ENCODE results near the gene RPS21. TPM values are rescaled to one million over a fixed set of nuclear protein-coding genes. Genes with fewer than 3 reads are reported as not detected.

The RPS21 gene
- total RNA-seq, 1 donor from 2014 or later = 830 TPM

GRCh38 chr20:62374331-62375152, 12.4 kb upstream of the RPS21 start:
- TF ChIP-seq CTCF (IDR thresholded peaks at IDR 0.05) = no peak
- H3K27me3 Mint-ChIP-seq (ENCODE audit: low read depth) = no peaks in the 10 kb centered on the region
- H3K4me3 Mint-ChIP-seq (ENCODE audit: unreplicated experiment) = no peak overlapping the region

GRCh38 chr20:62376112-62377063, 10.5 kb upstream of the RPS21 start:
- Mint-ChIP-seq H3K36me3 (ENCODE audit: low read depth) (no peaks in the 10 kb centered on the region), H3K27me3 (ENCODE audit: low read depth) (no peaks in the 10 kb centered on the region), H3K9me3 (ENCODE audit: low read depth) (no peaks in the 10 kb centered on the region), H3K4me1 (ENCODE audit: low read depth) (peaks cover 54% of the 10 kb centered on the region), H3K4me3 (ENCODE audit: unreplicated experiment) (no peak overlapping the region), H3K27ac (ENCODE audit: unreplicated experiment) (peak overlapping the region; percentile 68)
- peak; percentile 80 for TF ChIP-seq CTCF (IDR thresholded peaks at IDR 0.05)
- no peak for DNase-seq (ENCODE audit: low spot score)

More at GRCh38 chr20:62374331-62375152, 12.4 kb upstream of the RPS21 start:
- no peak for DNase-seq (ENCODE audit: low spot score)
- peak overlapping the region; percentile 51 for H3K27ac Mint-ChIP-seq (ENCODE audit: unreplicated experiment)
- no peaks in the 10 kb centered on the region for H3K9me3 Mint-ChIP-seq (ENCODE audit: low read depth)
- H3K4me1 Mint-ChIP-seq (ENCODE audit: low read depth) = peaks cover 53% of the 10 kb centered on the region
- no peaks in the 10 kb centered on the region for H3K36me3 Mint-ChIP-seq (ENCODE audit: low read depth)

GRCh38 chr20:62377064-62377461, 9.8 kb upstream of the RPS21 start:
- H3K4me3 Mint-ChIP-seq (ENCODE audit: unreplicated experiment) = no peak overlapping the region

GRCh38 chr20:62377615-62378178, 9.2 kb upstream of the RPS21 start:
- Mint-ChIP-seq H3K27ac (ENCODE audit: unreplicated experiment) (peak overlapping the region; percentile 53), H3K9me3 (ENCODE audit: low read depth) (peaks cover 4% of the 10 kb centered on the region), H3K27me3 (ENCODE audit: low read depth) (no peaks in the 10 kb centered on the region), H3K36me3 (ENCODE audit: low read depth) (peaks cover 6% of the 10 kb centered on the region), H3K4me3 (ENCODE audit: unreplicated experiment) (no peak overlapping the region), H3K4me1 (ENCODE audit: low read depth) (peaks cover 57% of the 10 kb centered on the region)
- no peak for DNase-seq (ENCODE audit: low spot score)
- TF ChIP-seq CTCF (IDR thresholded peaks at IDR 0.05) = no peak

More at GRCh38 chr20:62377064-62377461, 9.8 kb upstream of the RPS21 start:
- TF ChIP-seq CTCF (IDR thresholded peaks at IDR 0.05) = no peak
- Mint-ChIP-seq H3K36me3 (ENCODE audit: low read depth) (peaks cover 4% of the 10 kb centered on the region), H3K27ac (ENCODE audit: unreplicated experiment) (peak overlapping the region; percentile 68), H3K9me3 (ENCODE audit: low read depth) (peaks cover 4% of the 10 kb centered on the region), H3K4me1 (ENCODE audit: low read depth) (peaks cover 54% of the 10 kb centered on the region), H3K27me3 (ENCODE audit: low read depth) (no peaks in the 10 kb centered on the region)
- DNase-seq (ENCODE audit: low spot score) = no peak

- Mint-ChIP-seq H3K9me3 (ENCODE audit: low read depth) (peaks cover 4% of the 10 kb centered on the region), H3K27me3 (ENCODE audit: low read depth) (no peaks in the 10 kb centered on the region), H3K36me3 (ENCODE audit: low read depth) (peaks cover 6% of the 10 kb centered on the region), H3K4me3 (ENCODE audit: unreplicated experiment) (no peak overlapping the region), H3K27ac (ENCODE audit: unreplicated experiment) (no peak overlapping the region), H3K4me1 (ENCODE audit: low read depth) (peaks cover 54% of the 10 kb centered on the region)
- no peak for DNase-seq (ENCODE audit: low spot score)
- TF ChIP-seq CTCF (IDR thresholded peaks at IDR 0.05) = no peak
Observed at GRCh38 chr20:62378215-62378614, 8.7 kb upstream of the RPS21 start.
